Nephron (organoid): ENCODE data around the gene RS1.

ENCODE experiments used
- H3K27ac Mint-ChIP-seq, 3 experiments: 2 replicates each; pipeline ENCODE4 v1.8.0; 2020; ENCODE audit warnings: mixed read lengths in 3 of 3, mild to moderate bottlenecking in 2 of 3, moderate library complexity in 1 of 3
- H3K27me3 Mint-ChIP-seq: 2 replicates; pipeline ENCODE4 v1.8.0; 2021; ENCODE audit warnings: low read depth, mild to moderate bottlenecking, moderate library complexity, mixed read lengths
- H3K36me3 Mint-ChIP-seq: 2 replicates; pipeline ENCODE4 v1.8.0; 2020; ENCODE audit warnings: low read depth, mixed read lengths
- H3K4me1 Mint-ChIP-seq: 2 replicates; pipeline ENCODE4 v1.8.0; 2020; ENCODE audit warnings: mixed read lengths
- H3K4me3 Mint-ChIP-seq, 3 experiments: 2 replicates each; pipeline ENCODE4 v1.8.0; 2020; ENCODE audit warnings: mild to moderate bottlenecking in 3 of 3, mixed read lengths in 3 of 3, moderate library complexity in 2 of 3
- H3K9me3 Mint-ChIP-seq: 2 replicates; pipeline ENCODE4 v1.8.0; 2020; ENCODE audit warnings: mixed read lengths
- CTCF ChIP-seq, 3 experiments: fragments of 200-600 bp; sonication (generic); IDR thresholded peaks; one replicate each; pipeline ENCODE4 v1.5.0; 2021; ENCODE audit warnings: antibody characterized with exemption in 3 of 3; ENCODE audit not compliant: unreplicated experiment in 3 of 3

RS1 gene

GRCh38 chrX:18616688-18617406 lies 55.1 kb downstream of the RS1 start:
- Mint-ChIP-seq H3K36me3 (peaks cover 4% of the 10 kb centered on the region), H3K27me3 (no peaks in the 10 kb centered on the region), H3K27ac (peak overlapping the region; percentile 52 to 70 (median 56)), H3K4me3 (no peak overlapping the region), H3K9me3 (no peaks in the 10 kb centered on the region), H3K4me1 (peaks cover 5% of the 10 kb centered on the region)
- no peak for TF ChIP-seq CTCF (IDR thresholded peaks at IDR 0.05; ENCODE audit: unreplicated experiment in 3 of 3)

- Mint-ChIP-seq H3K4me1 (no peaks in the 10 kb centered on the region), H3K4me3 (no peak overlapping the region), H3K27me3 (no peaks in the 10 kb centered on the region), H3K36me3 (peaks cover 13% of the 10 kb centered on the region), H3K27ac (no peak overlapping the region), H3K9me3 (peaks cover 6% of the 10 kb centered on the region)
- TF ChIP-seq CTCF (IDR thresholded peaks at IDR 0.05; ENCODE audit: unreplicated experiment in 3 of 3): no peak
Observed at GRCh38 chrX:18613930-18614639, 57.8 kb downstream of the RS1 start.

- Mint-ChIP-seq H3K27ac (no peak overlapping the region), H3K9me3 (peaks cover 10% of the 10 kb centered on the region), H3K4me1 (no peaks in the 10 kb centered on the region), H3K36me3 (peaks cover 21% of the 10 kb centered on the region), H3K27me3 (no peaks in the 10 kb centered on the region), H3K4me3 (no peak overlapping the region)
- TF ChIP-seq CTCF (IDR thresholded peaks at IDR 0.05; ENCODE audit: unreplicated experiment in 3 of 3): no peak
Observed at GRCh38 chrX:18607966-18608365, 63.9 kb downstream of the RS1 start.

- H3K27ac Mint-ChIP-seq: no peak overlapping the region
- TF ChIP-seq CTCF (IDR thresholded peaks at IDR 0.05; ENCODE audit: unreplicated experiment in 3 of 3): no peak
- peaks cover 5% of the 10 kb centered on the region for H3K4me1 Mint-ChIP-seq
- H3K27me3 Mint-ChIP-seq: no peaks in the 10 kb centered on the region
- H3K4me3 Mint-ChIP-seq: no peak overlapping the region
- H3K9me3 Mint-ChIP-seq: no peaks in the 10 kb centered on the region
- H3K36me3 Mint-ChIP-seq: peaks cover 11% of the 10 kb centered on the region
Observed at GRCh38 chrX:18598413-18598812, 73.5 kb downstream of the RS1 start.

- H3K4me3 Mint-ChIP-seq: no peak overlapping the region
Observed at GRCh38 chrX:18596096-18596495, 75.8 kb downstream of the RS1 start.

More at GRCh38 chrX:18596096-18596495, 75.8 kb downstream of the RS1 start:
- Mint-ChIP-seq H3K4me1 (peaks cover 5% of the 10 kb centered on the region), H3K27ac (no peak overlapping the region), H3K27me3 (no peaks in the 10 kb centered on the region), H3K9me3 (peaks cover 5% of the 10 kb centered on the region), H3K36me3 (peaks cover 16% of the 10 kb centered on the region)
- TF ChIP-seq CTCF (IDR thresholded peaks at IDR 0.05; ENCODE audit: unreplicated experiment in 3 of 3): no peak
